AG04449 (cell line): ENCODE measurements around the gene PMFBP1.

Experiments used
- CTCF ChIA-PET: fragments of 350-600 bp; formaldehyde crosslinking; extraction: SDS; loops from one replicate; lab custom pipeline; 2021; ENCODE audit warnings: antibody characterized with exemption; lab: Yijun Ruan, JAX
- POLR2A ChIA-PET: fragments of 400-600, 350-600 bp; formaldehyde crosslinking; extraction: SDS; loops from one replicate; lab custom pipeline; 2020; ENCODE audit warnings: antibody characterized with exemption, inconsistent platforms; lab: Yijun Ruan, JAX
- DNase-seq: peaks from one replicate; pipeline ENCODE4 v3.0.0-alpha.2; 2010; ENCODE audit warnings: low read depth, low spot score
- H3K4me3 ChIP-seq: 2 replicates; pipeline ENCODE4 v1.5.1; 2011; ENCODE audit warnings: low read depth, mild to moderate bottlenecking, control low read depth, low read length
- TF ChIP-seq, protein P1 (sequence below): IDR thresholded peaks from one replicate; pipeline ENCODE4 v1.5.1; 2011; ENCODE audit warnings: mild to moderate bottlenecking, moderate library complexity, low read length, control low read depth, inconsistent platforms; ENCODE audit not compliant: insufficient read depth; ENCODE audit errors: missing control alignments

PMFBP1 gene

DNA sequence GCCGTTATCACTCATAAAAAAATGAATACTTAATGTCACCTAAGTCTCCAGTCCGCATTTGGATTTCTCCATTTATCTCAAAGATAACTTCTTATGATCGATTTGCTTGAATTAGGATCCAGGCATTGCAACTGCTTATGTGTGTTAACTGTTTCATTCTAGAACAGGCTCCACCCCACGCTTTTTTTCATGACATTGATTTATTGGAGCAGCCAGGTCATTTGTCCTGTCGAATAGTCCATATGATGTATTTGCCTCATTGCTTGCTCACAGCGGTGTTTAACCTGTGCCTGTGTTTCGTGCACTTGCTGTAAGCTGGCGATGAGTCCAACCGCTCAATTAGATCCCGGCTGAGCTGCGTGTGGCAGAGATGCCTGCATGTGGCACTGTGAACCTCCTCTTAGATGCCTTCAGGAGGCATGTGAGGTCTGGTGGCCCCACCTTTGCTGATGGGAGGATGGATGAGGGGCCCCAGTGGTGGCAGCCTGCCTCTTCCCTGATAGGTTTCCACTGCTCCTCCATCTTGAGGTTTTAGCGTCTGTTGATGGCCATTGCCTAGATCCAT, 61.9 kb downstream of the PMFBP1 start:
- CTCF ChIA-PET = interaction anchor here (1.7 to 2.5 kb wide), 2 partner anchors 11 to 15 kb away, joined by 5 to 6 read pairs; no protein-coding TSS in a partner anchor
- DNase-seq = no peak
- TF ChIP-seq, protein P1, sequence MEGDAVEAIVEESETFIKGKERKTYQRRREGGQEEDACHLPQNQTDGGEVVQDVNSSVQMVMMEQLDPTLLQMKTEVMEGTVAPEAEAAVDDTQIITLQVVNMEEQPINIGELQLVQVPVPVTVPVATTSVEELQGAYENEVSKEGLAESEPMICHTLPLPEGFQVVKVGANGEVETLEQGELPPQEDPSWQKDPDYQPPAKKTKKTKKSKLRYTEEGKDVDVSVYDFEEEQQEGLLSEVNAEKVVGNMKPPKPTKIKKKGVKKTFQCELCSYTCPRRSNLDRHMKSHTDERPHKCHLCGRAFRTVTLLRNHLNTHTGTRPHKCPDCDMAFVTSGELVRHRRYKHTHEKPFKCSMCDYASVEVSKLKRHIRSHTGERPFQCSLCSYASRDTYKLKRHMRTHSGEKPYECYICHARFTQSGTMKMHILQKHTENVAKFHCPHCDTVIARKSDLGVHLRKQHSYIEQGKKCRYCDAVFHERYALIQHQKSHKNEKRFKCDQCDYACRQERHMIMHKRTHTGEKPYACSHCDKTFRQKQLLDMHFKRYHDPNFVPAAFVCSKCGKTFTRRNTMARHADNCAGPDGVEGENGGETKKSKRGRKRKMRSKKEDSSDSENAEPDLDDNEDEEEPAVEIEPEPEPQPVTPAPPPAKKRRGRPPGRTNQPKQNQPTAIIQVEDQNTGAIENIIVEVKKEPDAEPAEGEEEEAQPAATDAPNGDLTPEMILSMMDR = no peak
- no peak overlapping the region for H3K4me3 ChIP-seq
- POLR2A ChIA-PET = no interaction called here

- CTCF ChIA-PET = interaction anchor here (1.7 kb wide), 1 partner anchor 16 kb away, joined by 5 read pairs; no protein-coding TSS in a partner anchor
- TF ChIP-seq, protein P1 = no peak
- DNase-seq = no peak
- no peak overlapping the region for H3K4me3 ChIP-seq
- POLR2A ChIA-PET = no interaction called here
Observed at GRCh38 chr16:72109300-72109699, 62.7 kb downstream of the PMFBP1 start.

DNA sequence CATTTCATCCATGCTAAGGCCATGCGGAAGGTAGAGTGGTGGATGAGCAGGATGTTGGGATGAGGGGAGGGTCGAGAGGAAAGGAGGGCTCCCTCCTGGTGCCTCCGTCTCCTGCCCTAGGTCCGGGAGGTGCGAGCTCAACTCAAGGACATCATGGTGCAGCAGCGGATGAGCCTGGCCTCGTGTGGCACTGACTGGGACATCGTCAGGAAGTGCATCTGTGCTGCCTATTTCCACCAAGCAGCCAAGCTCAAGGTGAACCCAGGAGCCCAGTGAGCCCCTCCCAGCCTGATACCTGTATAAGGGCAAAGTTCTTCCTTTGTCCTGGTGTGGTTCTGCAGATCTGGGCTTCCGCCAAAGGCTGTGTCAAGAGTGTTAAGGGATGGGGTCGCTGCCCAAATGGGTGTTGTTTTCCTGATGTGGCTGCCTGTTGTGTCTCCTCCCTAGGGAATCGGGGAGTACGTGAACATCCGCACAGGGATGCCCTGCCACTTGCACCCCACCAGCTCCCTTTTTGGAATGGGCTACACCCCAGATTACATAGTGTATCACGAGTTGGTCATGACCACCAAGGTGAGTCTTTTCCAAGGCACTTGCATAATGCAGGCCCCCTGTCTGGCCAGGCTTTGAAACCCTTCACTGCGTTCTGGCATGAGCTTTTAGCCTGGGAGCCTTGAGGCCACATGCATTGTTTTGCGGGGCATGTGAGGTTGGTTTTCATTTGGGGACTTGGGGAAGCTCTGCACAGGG, 63.4 kb downstream of the PMFBP1 start:
- H3K4me3 ChIP-seq = no peak overlapping the region
- TF ChIP-seq, protein P1 = no peak
- DNase-seq = no peak
- ChIA-PET CTCF (no interaction called here), POLR2A (no interaction called here)

GRCh38 chr16:72107371-72107770, 64.6 kb downstream of the PMFBP1 start:
- CTCF ChIA-PET = no interaction called here
- POLR2A ChIA-PET = interaction anchor here (0.7 kb wide), 1 partner anchor 13 kb away, joined by 3 read pairs; the partner anchor contains the start of gene DHX38
- TF ChIP-seq, protein P1 = no peak
- DNase-seq = no peak
- no peak overlapping the region for H3K4me3 ChIP-seq

DNA sequence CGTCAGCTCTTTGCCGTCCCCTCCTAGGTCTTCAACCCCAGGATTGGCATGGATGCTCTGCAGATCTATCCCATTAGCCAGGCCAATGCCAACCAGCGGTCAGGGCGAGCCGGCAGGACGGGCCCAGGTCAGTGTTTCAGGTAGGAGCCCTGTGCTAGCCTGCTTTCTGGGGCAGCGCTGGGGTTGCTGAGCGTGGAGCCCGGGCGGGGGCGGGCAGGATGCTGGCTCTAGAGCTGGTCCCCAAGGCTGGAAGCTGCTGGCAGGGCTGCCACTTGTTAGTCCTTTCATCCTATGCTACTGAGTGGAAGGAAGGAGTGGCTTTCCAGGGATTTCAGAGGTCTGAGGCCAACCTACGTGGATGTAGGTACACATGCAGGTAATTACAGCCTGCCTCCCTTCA, 66.0 kb downstream of the PMFBP1 start:
- no peak overlapping the region for H3K4me3 ChIP-seq
- TF ChIP-seq, protein P1 = no peak
- no peak for DNase-seq
- CTCF ChIA-PET = no interaction called here
- POLR2A ChIA-PET = no interaction called here

GRCh38 chr16:72104905-72105304, 67.0 kb downstream of the PMFBP1 start:
- ChIA-PET CTCF (interaction anchor here (0.9 kb wide), 1 partner anchor 25 kb away, joined by 3 read pairs; no protein-coding TSS in a partner anchor), POLR2A (no interaction called here)
- no peak overlapping the region for H3K4me3 ChIP-seq
- no peak for DNase-seq
- TF ChIP-seq, protein P1 = no peak
